T-helper 1 cell treated with Interleukin-12 subunit alpha and Interleukin-12 subunit beta and Interleukin-4 antibody, amounts not matched to agents 30 μg/mL and 1 μg/mL, for 36 hours (primary cell): ENCODE measurements around the gene KPNB1.
A peak's percentile ranks its signal among the peaks of the same experiment; 100 is the strongest.

ENCODE experiments used
- H3K27ac Mint-ChIP-seq: one replicate; pipeline ENCODE4 v1.8.0; 2021; ENCODE audit warnings: mild to moderate bottlenecking, mixed read lengths
- H3K27me3 Mint-ChIP-seq: one replicate; pipeline ENCODE4 v1.8.0; 2021; ENCODE audit warnings: low read depth, mixed read lengths
- H3K36me3 Mint-ChIP-seq: one replicate; pipeline ENCODE4 v1.8.0; 2021; ENCODE audit warnings: low read depth, mixed read lengths
- H3K4me1 Mint-ChIP-seq: one replicate; pipeline ENCODE4 v1.8.0; 2021; ENCODE audit warnings: low read depth, mixed read lengths
- H3K4me3 Mint-ChIP-seq: one replicate; pipeline ENCODE4 v1.8.0; 2021; ENCODE audit warnings: mild to moderate bottlenecking, moderate library complexity, mixed read lengths
- H3K9me3 Mint-ChIP-seq: one replicate; pipeline ENCODE4 v1.8.0; 2021; ENCODE audit warnings: mixed read lengths

KPNB1 gene

DNA sequence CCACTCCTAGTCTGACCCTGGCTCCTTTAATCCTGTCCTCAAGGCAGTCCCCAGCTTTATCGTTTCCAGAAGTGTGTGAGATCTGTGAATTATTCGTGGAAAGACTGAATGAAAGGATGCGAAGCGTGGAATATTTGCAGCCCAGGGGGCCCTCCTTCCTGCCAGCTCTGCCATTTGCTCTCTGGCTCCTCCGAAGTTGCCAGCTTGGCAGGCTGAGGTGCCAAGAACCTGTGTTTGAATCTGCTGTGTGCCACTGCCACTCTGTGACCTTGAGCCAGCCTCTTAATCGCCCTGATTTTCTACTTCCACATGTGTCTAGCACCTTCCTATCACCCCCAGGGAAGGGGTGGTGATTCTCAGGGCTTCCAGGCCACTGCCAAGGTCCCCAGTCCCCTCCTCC is 55.0 kb downstream of the KPNB1 start:
- Mint-ChIP-seq H3K36me3 (no peaks in the 10 kb centered on the region), H3K27ac (peak overlapping the region; percentile 91)

DNA sequence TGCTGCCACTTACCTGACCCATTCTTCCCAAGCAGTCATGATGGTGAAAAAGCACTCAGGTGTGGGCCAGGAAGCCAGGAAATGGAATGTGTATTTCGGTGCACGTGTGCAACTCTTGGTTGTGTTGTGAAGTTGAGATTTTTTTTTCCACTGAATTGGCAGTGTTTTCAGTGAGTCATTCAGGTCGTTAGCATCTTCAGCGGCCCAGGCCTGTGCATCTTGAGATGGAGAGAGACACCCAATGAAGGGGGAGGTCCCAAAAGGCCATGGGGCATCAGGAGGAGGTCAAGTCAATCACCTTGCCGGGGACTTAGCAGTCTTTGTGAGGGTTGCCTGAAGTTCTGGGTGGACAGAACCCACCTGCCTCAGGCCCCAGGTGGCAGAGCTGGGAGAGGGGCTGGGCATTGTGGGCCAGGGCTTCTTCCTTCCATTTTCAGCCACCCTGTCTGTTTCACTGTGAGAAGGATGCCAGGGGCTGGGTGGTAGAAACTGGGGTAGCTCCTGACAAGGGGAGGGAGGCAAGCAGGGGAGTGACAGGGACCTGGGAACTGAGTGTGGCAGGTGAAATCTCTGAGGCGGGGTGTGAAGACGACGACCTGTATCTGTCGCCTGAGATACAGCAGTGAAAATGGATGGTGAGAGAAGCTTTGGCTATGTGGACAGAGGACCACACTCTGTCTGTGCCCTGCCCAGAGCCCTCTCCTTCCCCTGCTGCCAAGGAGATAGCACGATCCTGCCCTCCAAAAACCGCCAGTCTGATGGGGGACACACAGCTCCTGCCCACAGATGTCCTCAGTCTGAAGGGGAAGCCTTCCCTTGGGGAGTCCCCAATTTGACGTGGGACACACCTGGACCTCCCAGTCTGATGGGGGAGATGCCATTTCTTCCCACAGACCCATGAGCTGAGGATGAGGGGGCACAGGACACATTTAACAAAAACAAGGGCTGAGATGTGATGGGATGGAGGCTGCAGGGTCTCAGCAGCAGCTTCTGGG is 56.1 kb downstream of the KPNB1 start:
- Mint-ChIP-seq H3K27ac (peak overlapping the region; percentile 91), H3K4me1 (peaks cover 60% of the 10 kb centered on the region), H3K9me3 (no peaks in the 10 kb centered on the region), H3K4me3 (peak overlapping the region; percentile 56), H3K27me3 (no peaks in the 10 kb centered on the region), H3K36me3 (peaks cover 4% of the 10 kb centered on the region)

More for the DNA sequence above, 55.0 kb downstream of the KPNB1 start:
- peak overlapping the region; percentile 56 for H3K4me3 Mint-ChIP-seq
- H3K9me3 Mint-ChIP-seq: no peaks in the 10 kb centered on the region
- peaks cover 65% of the 10 kb centered on the region for H3K4me1 Mint-ChIP-seq
- no peaks in the 10 kb centered on the region for H3K27me3 Mint-ChIP-seq

DNA sequence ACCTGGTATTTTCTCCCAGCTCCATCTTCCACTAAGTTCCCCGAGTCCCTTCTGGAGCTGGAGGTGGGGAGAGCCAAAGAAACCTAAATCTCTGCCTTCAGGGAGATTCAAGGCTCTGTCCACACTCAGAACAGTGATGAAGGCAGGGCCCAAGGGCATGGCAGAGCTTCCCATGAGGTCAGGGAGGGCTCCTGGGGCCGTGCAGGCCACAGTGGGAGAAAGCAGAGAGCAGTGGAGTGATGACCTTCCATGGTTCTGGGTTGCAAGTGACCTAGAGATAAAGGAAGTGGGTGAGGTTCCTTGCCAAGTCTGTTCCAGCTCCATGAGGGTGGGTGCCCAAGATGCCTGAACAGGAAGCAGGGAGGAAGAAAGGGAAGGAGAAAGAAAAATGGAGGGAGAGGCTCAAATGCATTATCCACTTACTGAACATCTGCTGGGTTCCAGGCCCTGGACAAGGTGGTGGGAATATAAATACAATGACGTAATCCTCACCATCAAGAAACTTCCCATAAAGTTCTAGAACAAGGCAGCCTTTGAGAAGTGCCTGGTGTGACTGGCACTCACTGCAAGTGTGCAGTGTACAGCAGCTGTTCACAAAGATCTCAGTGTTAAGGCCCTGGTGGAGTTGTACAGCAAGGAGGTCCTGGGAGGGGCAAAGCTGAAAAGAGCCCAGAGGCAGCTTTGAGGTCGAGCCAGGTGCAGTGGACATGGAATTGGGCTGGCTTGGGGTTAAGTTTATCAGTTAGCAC is 57.5 kb downstream of the KPNB1 start:
- Mint-ChIP-seq H3K4me1 (peaks cover 56% of the 10 kb centered on the region), H3K27ac (peak overlapping the region; percentile 91), H3K9me3 (no peaks in the 10 kb centered on the region), H3K27me3 (no peaks in the 10 kb centered on the region), H3K4me3 (peak overlapping the region; percentile 56), H3K36me3 (peaks cover 4% of the 10 kb centered on the region)

DNA sequence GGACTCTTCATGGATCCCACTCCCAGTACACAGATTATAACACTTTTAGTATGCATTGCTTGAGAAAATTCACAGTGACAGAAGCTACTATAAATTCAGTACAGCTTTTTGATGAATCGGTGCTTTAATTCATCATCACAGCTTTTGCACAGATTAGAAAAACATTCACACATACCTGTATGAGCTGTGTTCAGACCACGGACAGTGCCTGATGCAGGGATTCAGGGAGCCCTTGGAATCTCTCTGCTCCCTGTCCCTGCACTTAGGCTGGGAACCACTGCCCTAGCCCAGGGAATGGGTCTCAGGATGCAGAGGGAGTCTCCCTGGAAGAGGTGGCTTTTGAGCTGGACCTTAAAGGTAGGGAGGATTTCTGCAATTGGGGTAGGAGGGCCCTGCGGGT is 58.2 kb downstream of the KPNB1 start:
- Mint-ChIP-seq H3K27me3 (no peaks in the 10 kb centered on the region), H3K9me3 (no peaks in the 10 kb centered on the region), H3K4me3 (no peak overlapping the region), H3K27ac (no peak overlapping the region), H3K4me1 (peaks cover 55% of the 10 kb centered on the region), H3K36me3 (peaks cover 4% of the 10 kb centered on the region)

- Mint-ChIP-seq H3K9me3 (no peaks in the 10 kb centered on the region), H3K4me3 (no peak overlapping the region), H3K27ac (no peak overlapping the region), H3K36me3 (peaks cover 4% of the 10 kb centered on the region), H3K27me3 (no peaks in the 10 kb centered on the region), H3K4me1 (peaks cover 53% of the 10 kb centered on the region)
Observed at GRCh38 chr17:47708312-47708863, 58.7 kb downstream of the KPNB1 start.

DNA sequence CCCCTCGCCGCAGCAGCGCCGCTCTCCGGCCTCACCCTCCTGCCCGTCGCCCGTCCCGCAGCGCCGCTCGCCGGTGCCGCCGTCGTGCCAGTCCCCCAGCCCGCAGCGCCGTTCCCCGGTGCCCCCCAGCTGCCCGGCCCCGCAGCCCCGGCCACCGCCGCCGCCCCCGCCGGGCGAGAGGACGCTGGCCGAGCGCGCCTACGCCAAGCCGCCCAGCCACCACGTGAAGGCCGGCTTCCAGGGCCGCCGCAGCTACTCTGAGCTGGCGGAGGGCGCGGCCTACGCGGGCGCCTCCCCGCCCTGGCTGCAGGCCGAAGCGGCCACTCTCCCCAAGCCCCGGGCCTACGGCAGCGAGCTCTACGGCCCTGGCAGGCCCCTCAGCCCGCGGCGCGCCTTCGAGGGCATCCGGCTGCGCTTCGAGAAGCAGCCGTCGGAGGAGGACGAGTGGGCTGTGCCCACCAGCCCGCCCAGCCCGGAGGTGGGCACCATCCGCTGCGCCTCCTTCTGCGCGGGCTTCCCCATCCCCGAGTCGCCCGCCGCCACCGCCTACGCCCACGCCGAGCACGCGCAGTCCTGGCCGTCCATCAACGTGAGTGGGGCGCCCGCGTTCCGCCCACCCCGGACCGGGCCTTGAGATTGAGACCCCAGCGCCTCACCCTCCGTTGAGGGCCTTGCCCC is 59.3 kb downstream of the KPNB1 start:
- H3K4me3 Mint-ChIP-seq: no peak overlapping the region
- peaks cover 4% of the 10 kb centered on the region for H3K36me3 Mint-ChIP-seq
- H3K9me3 Mint-ChIP-seq: no peaks in the 10 kb centered on the region
- no peak overlapping the region for H3K27ac Mint-ChIP-seq
- H3K4me1 Mint-ChIP-seq: peaks cover 50% of the 10 kb centered on the region
- no peaks in the 10 kb centered on the region for H3K27me3 Mint-ChIP-seq

- Mint-ChIP-seq H3K4me3 (no peak overlapping the region), H3K4me1 (peaks cover 49% of the 10 kb centered on the region), H3K36me3 (peaks cover 4% of the 10 kb centered on the region), H3K27ac (peak overlapping the region; percentile 6), H3K9me3 (no peaks in the 10 kb centered on the region), H3K27me3 (no peaks in the 10 kb centered on the region)
Observed at GRCh38 chr17:47709594-47709993, 59.9 kb downstream of the KPNB1 start.

- Mint-ChIP-seq H3K9me3 (no peaks in the 10 kb centered on the region), H3K4me3 (no peak overlapping the region), H3K27me3 (no peaks in the 10 kb centered on the region), H3K27ac (no peak overlapping the region), H3K36me3 (peaks cover 4% of the 10 kb centered on the region), H3K4me1 (peaks cover 44% of the 10 kb centered on the region)
Observed at GRCh38 chr17:47711366-47712099, 61.8 kb downstream of the KPNB1 start.

DNA sequence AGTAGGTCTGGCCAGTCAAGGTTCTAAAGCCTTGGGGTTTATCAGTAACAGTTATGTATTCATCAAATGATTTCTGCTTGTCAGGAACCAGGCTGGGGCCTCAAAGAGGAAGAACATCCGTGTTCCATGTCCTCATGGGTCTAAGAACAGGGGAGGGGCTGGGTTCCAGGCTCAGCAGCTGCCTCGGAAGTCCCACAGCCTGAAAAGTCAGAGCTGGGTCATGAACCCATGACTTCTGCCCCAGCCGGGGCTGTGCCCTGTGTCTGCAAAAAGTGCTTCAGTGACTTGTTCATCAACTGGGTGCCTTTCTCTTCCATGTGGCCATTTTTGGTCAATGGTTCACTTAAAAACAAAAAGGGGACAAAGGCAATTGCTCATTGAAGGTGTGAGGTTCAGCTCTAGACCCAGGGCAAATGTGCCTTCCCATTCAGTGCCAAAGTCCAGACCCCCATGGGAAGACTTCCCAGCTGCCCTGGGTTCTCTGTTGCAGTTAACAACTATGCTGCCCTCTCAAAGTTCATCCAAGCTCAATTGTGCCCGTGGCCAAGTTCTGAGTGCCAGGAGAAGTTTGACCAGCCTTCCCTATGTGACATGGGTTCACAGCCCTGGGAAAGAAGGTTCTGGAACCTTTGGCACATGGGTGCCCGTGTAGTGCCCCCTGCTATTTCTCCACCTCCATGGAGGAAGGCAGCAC is 62.8 kb downstream of the KPNB1 start:
- H3K36me3 Mint-ChIP-seq: peaks cover 4% of the 10 kb centered on the region
- H3K27ac Mint-ChIP-seq: peak overlapping the region; percentile 2
- H3K9me3 Mint-ChIP-seq: no peaks in the 10 kb centered on the region
- peaks cover 44% of the 10 kb centered on the region for H3K4me1 Mint-ChIP-seq
- no peaks in the 10 kb centered on the region for H3K27me3 Mint-ChIP-seq
- no peak overlapping the region for H3K4me3 Mint-ChIP-seq

- H3K4me3 Mint-ChIP-seq: no peak overlapping the region
- H3K9me3 Mint-ChIP-seq: no peaks in the 10 kb centered on the region
- H3K4me1 Mint-ChIP-seq: peaks cover 58% of the 10 kb centered on the region
- peaks cover 4% of the 10 kb centered on the region for H3K36me3 Mint-ChIP-seq
- peak overlapping the region; percentile 31 for H3K27ac Mint-ChIP-seq
- H3K27me3 Mint-ChIP-seq: no peaks in the 10 kb centered on the region
Observed at GRCh38 chr17:47713980-47714700, 64.4 kb downstream of the KPNB1 start.

GRCh38 chr17:47714773-47715396 is 65.2 kb downstream of the KPNB1 start:
- no peak overlapping the region for H3K27ac Mint-ChIP-seq
- H3K27me3 Mint-ChIP-seq: no peaks in the 10 kb centered on the region
- no peak overlapping the region for H3K4me3 Mint-ChIP-seq
- H3K9me3 Mint-ChIP-seq: no peaks in the 10 kb centered on the region
- H3K36me3 Mint-ChIP-seq: peaks cover 4% of the 10 kb centered on the region
- peaks cover 65% of the 10 kb centered on the region for H3K4me1 Mint-ChIP-seq

GRCh38 chr17:47715669-47716325 is 66.1 kb downstream of the KPNB1 start:
- peak overlapping the region; percentile 45 for H3K27ac Mint-ChIP-seq
- no peak overlapping the region for H3K4me3 Mint-ChIP-seq
- H3K9me3 Mint-ChIP-seq: no peaks in the 10 kb centered on the region
- peaks cover 74% of the 10 kb centered on the region for H3K4me1 Mint-ChIP-seq
- no peaks in the 10 kb centered on the region for H3K27me3 Mint-ChIP-seq
- H3K36me3 Mint-ChIP-seq: peaks cover under 1% of the 10 kb centered on the region
